Chondrocyte (in vitro differentiated cells): ENCODE data around the gene TXN2. TPM values are rescaled to one million over a fixed set of nuclear protein-coding genes. Genes with fewer than 3 reads are reported as not detected.

Source experiments
- DNase-seq: peaks from one replicate; pipeline ENCODE4 v3.0.0; 2021; ENCODE audit warnings: mixed read lengths, low spot score
- H3K27ac Mint-ChIP-seq: one replicate; pipeline ENCODE4 v1.8.0; 2021; ENCODE audit warnings: mild to moderate bottlenecking, moderate library complexity, mixed read lengths; ENCODE audit not compliant: unreplicated experiment
- H3K27me3 Mint-ChIP-seq: 2 replicates; pipeline ENCODE4 v1.8.0; 2021; ENCODE audit warnings: low read depth, mixed read lengths
- H3K36me3 Mint-ChIP-seq: 2 replicates; pipeline ENCODE4 v1.8.0; 2021; ENCODE audit warnings: low read depth, mixed read lengths
- H3K4me1 Mint-ChIP-seq: 2 replicates; pipeline ENCODE4 v1.8.0; 2021; ENCODE audit warnings: low read depth, mild to moderate bottlenecking, mixed read lengths
- H3K4me3 Mint-ChIP-seq: one replicate; pipeline ENCODE4 v1.8.0; 2021; ENCODE audit warnings: mild to moderate bottlenecking, moderate library complexity, mixed read lengths; ENCODE audit not compliant: unreplicated experiment
- H3K9me3 Mint-ChIP-seq: 2 replicates; pipeline ENCODE4 v1.8.0; 2021; ENCODE audit warnings: low read depth, mixed read lengths
- total RNA-seq: library from RNA; stranded (reverse); gene quantifications from 3 replicates; pipeline ENCODE4 v1.2.1, GENCODE V29; 2021
- TF ChIP-seq, protein P1 (sequence below): fragments of 200-600 bp; sonication (generic); IDR thresholded peaks from 2 replicates; pipeline ENCODE4 v1.5.0; 2021; ENCODE audit warnings: antibody characterized with exemption, mild to moderate bottlenecking, moderate library complexity

TXN2 gene
- total RNA-seq, 1 donor from 2014 or later: 48.5 TPM

DNA sequence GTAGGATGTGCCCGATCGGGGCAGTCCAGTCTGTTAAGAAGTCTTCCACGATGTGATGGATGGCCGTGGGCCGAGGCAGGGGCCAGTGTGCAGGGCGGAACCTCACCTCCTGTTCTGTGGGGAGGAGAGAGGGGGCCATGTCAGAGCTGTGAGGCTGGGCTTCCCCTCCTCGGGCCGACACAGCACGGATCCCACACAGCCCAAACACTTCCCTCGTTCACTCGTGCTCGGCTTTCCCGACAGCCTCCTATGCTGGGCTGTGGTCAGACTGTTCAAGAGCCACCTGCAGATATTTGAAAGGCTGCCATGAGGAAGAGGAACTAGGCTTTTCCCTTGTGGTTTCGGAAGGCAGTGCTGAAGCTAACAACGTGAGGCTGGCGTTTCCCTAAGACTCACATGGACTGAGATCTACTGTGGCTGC lies 12.3 kb upstream of the TXN2 start:
- Mint-ChIP-seq H3K27ac (no peak overlapping the region), H3K9me3 (no peaks in the 10 kb centered on the region), H3K4me3 (no peak overlapping the region), H3K27me3 (no peaks in the 10 kb centered on the region), H3K36me3 (peaks cover 14% of the 10 kb centered on the region), H3K4me1 (no peaks in the 10 kb centered on the region)
- DNase-seq: no peak
- TF ChIP-seq, protein P1, sequence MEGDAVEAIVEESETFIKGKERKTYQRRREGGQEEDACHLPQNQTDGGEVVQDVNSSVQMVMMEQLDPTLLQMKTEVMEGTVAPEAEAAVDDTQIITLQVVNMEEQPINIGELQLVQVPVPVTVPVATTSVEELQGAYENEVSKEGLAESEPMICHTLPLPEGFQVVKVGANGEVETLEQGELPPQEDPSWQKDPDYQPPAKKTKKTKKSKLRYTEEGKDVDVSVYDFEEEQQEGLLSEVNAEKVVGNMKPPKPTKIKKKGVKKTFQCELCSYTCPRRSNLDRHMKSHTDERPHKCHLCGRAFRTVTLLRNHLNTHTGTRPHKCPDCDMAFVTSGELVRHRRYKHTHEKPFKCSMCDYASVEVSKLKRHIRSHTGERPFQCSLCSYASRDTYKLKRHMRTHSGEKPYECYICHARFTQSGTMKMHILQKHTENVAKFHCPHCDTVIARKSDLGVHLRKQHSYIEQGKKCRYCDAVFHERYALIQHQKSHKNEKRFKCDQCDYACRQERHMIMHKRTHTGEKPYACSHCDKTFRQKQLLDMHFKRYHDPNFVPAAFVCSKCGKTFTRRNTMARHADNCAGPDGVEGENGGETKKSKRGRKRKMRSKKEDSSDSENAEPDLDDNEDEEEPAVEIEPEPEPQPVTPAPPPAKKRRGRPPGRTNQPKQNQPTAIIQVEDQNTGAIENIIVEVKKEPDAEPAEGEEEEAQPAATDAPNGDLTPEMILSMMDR: no peak

- Mint-ChIP-seq H3K27ac (no peak overlapping the region), H3K27me3 (no peaks in the 10 kb centered on the region), H3K9me3 (no peaks in the 10 kb centered on the region), H3K4me1 (no peaks in the 10 kb centered on the region), H3K36me3 (peaks cover 10% of the 10 kb centered on the region), H3K4me3 (no peak overlapping the region)
- no peak for DNase-seq
- TF ChIP-seq, protein P1: no peak
Measured at GRCh38 chr22:36492109-36492508, 10.7 kb upstream of the TXN2 start.

DNA sequence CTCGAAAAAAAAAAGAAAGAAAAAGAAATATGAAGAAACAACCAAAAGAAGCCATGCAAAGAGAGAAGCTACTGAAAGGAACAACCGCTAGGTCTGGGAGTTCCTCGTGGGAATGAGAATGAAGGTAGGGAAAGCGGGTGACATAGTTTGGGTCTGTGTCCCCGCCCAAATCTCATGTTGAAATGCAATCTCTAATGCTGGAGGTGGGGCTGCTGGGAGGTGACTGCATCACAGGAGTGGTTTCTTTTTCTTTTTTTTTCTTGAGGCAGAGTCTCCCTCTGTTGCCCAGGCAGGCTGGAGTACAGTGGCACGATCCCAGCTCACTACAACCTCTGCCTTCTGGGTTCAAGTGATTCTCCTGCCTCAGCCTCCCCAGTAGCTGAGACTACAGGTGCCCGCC lies 9.7 kb upstream of the TXN2 start:
- H3K36me3 Mint-ChIP-seq: peaks cover 6% of the 10 kb centered on the region

DNA sequence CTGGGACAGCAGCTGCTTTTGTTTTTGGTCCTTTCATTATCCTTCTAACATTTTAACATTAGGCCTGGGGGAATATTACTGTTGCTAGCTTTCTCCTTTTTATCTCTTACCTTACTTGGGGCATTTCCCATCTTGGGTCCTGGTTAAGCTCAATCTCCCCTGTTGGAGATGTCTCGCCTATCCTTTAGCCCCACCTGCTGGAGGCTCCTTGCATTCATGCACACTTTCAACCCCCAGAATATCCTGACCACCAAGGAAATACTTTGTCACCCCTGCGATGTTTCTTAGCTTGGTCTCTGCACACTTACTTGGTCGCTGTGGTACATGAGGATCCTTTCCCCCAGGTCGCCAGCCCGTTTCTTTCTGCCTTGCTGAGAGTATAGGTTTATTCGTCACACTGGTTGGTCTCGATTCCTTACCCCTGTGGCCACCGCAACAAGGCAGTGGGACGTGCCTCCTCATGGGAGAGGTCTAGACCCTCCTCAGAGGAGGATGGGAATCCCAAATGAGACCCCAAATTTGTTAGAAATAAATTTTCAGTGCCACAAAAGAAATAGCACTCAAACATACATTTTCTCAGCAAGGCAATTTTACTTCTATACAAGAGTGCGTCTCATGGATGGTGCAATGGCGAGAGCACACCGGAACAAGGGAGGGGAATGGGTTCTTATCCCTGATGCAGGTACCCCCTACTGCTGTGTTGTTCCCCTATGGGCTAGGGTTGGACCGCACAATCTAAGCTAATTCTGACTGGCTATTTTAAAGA lies 5.4 kb upstream of the TXN2 start:
- Mint-ChIP-seq H3K4me3 (no peak overlapping the region), H3K4me1 (peaks cover 8% of the 10 kb centered on the region), H3K9me3 (no peaks in the 10 kb centered on the region), H3K36me3 (peaks cover 1% of the 10 kb centered on the region), H3K27ac (no peak overlapping the region), H3K27me3 (no peaks in the 10 kb centered on the region)
- DNase-seq: no peak
- TF ChIP-seq, protein P1: peak; percentile 85

More for the DNA sequence above, 9.7 kb upstream of the TXN2 start:
- TF ChIP-seq, protein P1: no peak
- Mint-ChIP-seq H3K4me1 (no peaks in the 10 kb centered on the region), H3K27me3 (no peaks in the 10 kb centered on the region), H3K4me3 (no peak overlapping the region), H3K27ac (no peak overlapping the region), H3K9me3 (no peaks in the 10 kb centered on the region)
- DNase-seq: no peak

DNA sequence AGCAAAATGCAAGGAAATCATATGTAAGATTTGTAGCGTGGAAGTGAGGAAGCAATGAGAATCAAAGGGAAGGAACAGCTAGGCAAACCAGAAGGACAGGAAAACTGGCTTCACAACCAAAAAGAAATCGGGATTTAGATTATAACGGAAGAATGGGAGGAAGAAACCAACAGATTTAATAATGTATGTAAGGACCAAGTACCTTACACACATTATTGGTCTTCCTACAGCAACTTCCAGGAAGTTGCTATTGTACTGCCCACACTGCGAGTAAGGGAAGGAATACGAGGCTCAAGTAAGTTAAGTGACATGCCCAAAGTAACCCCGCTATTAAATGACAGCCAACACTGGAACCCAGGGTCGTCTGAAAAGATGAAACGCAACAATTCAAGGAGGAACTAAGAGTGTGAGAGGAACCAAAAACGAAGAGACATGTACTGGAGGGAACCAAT lies 473 bp downstream of the TXN2 start:
- Mint-ChIP-seq H3K9me3 (no peaks in the 10 kb centered on the region), H3K36me3 (peaks cover 10% of the 10 kb centered on the region), H3K4me3 (peak overlapping the region; percentile 85), H3K27ac (peak overlapping the region; percentile 93), H3K27me3 (no peaks in the 10 kb centered on the region), H3K4me1 (peaks cover 19% of the 10 kb centered on the region)
- DNase-seq: no peak
- TF ChIP-seq, protein P1: no peak
